ENCODE data around the gene CNTFR.

The CNTFR gene

DNA sequence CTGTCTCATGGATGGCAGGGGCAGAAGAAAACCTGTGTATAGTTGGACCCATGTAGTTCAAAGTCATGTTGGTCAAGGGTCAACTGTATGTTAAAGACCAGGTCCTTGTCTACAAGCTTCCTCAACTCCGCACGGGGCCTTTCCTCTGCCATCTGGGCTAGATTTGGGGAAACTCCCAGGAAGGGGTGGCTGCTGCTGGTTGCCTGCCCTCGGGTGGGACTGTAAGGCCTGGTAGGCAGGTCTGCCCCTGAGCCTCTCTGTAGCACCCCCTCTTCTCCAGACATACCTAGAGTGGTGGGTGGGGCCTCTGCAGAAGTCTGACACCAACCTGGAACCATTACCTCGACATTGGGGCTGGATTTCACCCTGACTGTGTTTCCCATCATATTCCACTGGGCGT is 82.0 kb downstream of the CNTFR start:
- DNase-seq (ENCODE audit: low spot score) = no peak

DNA sequence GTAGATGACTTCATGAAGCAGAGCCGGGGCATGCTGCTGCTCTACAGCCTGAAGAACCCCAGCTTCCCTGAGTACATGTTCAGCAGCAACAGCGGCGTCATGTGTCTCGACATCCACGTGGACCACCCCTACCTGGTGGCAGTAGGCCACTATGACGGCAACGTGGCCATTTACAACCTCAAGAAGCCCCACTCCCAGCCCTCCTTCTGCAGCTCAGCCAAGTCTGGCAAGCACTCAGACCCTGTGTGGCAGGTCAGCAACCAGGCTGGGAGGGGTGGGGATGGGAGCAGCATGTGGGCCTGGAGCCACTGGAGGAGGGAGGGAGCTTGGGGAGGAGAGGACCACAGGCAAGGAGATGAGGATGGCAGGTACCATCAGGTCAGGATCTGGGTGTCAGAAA is 82.9 kb downstream of the CNTFR start:
- no peak for DNase-seq (ENCODE audit: low spot score)

DNA sequence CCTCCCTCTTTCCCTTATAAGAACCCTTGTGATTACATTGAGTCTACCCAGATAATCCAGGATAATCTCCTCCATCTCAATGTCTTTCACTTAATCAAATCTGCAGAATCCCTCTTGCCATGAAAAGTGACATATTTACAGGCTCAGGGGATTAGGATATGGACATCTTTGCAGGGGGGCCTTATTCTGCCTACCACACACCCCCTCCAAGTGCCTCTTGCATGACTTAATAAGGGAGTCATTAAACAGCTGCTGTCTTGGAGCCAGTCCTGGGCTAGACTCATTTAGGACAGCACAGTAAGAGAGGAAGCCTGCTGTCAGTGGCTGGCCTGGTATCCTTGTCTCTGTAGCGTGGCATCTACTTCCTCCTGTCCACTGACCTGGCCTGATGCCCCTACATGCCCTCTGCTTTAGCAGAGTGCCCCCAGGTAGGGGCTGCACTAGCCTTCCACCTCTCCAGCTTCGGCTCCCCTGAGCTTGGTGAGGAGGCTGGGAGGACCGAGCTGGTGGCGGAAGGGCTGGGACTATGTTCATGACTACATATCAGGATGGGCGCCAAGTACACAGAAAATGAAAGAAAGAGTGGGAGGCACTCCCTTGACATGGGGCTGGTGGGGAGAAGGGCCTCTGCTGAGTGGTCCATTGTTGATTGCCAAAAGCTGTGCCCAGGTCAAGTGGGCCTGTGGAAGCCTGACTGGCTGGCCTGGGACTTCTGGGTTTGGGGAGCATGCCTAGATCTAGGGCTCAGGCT is 84.0 kb downstream of the CNTFR start:
- no peak for DNase-seq (ENCODE audit: low spot score)

DNA sequence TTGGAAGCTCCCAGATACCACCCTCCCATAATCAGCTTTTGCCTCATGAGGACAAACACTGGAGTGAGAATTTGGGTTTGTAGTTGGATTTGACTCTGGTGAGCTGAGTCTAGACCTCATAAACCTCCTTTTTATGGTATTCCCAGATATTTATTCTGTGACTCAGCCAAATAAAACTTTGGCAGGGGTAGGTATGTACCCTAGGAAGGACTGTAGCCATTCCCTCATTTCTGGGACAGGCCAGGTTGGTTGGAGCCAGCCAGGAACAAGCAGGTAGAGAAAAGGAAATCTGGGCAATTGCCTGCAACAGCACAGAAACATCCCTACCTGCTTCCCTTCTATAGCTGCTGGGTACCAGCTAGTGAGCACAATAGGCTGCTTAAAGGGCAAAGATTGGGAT is 86.1 kb downstream of the CNTFR start:
- no peak for DNase-seq (ENCODE audit: low spot score)

DNA sequence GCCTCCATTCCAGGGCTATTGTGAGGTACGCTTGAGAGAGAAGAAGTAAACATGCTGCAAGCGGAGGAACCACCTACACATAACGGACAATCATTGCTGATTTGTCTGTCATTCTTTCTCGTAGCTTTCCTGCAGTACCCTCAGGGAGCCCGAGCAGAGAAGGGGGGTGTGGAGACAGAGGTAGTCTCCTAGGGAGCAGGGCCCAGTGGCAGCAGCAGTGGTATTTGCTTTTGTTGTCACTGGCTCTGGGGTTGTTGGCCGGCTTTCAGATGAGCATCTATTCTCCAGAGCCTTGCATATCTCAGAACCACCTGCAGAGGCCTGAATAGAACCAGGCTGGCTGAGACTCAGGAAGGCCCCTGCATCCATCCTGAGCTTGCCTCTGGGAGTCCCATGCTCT is 86.6 kb downstream of the CNTFR start:
- no peak for DNase-seq (ENCODE audit: low spot score)

DNA sequence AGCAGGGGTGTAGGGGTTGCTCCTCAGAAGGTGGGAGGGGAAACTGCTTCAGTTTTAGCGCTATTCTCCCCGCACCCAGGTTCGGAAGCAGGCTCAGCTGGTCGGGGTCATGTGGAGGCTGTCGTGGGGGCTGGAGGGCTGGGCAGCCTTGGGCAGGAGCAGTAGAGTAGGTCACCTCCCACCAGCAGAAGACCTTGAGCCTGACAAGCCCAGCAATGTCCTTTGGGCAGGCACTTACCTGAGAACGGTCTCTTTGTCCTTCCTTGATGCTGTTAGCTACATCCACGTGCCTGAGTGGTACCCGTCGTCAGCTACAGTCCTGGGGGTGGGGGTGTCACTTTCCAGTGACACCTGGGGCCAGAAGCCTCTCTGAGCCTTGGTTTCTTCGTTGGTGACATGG is 87.1 kb downstream of the CNTFR start:
- DNase-seq (ENCODE audit: low spot score) = no peak

DNA sequence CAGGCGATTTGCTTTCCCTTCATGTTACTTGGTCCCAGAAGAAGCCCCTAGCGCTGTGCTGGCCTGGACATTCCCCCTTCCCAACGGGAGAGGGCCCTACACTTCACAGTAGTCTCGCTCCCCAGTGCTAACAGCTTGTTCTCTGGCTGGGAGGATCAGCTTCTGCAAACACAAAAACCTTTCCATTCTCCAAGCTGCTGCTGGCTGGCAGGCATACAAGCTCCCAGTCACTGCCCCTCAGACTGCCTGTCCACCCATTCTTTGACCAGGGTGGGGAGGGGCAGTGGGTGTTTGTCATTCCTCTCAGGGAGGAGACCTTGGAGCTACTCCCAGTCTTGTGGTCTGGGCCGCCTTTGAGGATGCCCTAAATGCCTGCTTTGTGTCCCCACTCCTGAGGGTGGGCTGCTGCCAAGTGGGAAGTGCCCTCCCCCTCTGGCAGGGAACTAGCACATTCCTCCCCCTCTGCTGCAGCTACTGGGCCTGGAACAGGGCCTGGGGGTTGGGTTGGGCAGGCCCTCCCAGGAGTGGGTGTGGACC is 87.6 kb downstream of the CNTFR start:
- DNase-seq (ENCODE audit: low spot score) = no peak
